GM18861 (cell line): ENCODE results near the gene OOSP3.
"Not testable (repeated sequence)": the region's sequence is repeated elsewhere in the genome, so short reads cannot be mapped to it uniquely, and the experiment has no call there.

Experiments used
- ATAC-seq: cut with Tn5 transposase; IDR thresholded peaks from one replicate; pipeline ENCODE4 v1.9.1; 2021; ENCODE audit not compliant: unreplicated experiment

Gene OOSP3

DNA sequence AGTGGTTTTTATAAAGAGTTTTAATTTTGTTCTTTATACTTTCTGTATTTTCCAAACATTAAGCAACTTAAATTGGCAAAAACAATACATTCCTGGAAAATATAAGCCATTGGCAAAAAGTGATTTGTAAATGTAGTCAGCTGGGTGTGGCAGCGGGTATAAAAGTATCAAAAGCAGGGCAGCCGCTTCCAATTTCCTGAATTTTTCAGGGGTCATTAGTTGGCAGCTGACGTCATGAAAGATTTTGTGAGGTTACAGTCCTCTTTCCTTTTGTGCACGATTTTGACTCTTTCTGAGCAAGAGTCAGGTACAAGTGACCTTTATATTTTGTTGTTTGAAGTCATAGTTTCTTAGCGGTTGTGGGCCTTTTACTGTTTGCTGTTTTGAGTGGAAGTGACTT, at the start of gene OOSP3:
Gene OOSP3 (plus strand): TSS at position 208 of the 400 bp plus-strand sequence. CDS start 27 bp downstream, at position 235.
- ATAC-seq = no peak

GRCh38 chr11:59829358-59829757, 49.2 kb upstream of the OOSP3 start:
- no peak for ATAC-seq

DNA sequence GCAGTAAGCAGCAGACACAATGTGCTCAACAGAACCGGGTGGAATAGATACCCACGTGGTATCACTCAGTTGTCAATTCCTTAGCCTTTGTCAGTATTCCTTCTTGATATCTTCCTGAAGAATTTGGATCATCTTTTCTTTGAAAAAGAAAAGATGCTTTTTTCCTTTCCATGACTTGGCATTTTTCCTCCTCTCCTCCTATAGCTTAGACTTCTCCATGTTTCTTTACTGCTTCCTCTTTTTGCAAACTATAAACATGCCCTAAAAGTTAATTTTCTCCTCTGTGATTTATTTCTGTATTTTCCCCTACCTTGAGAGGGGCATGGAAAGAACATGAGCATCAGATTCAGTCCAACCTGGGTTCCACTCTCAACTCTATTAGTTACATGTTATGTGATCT, 45.0 kb upstream of the OOSP3 start:
- no peak for ATAC-seq

DNA sequence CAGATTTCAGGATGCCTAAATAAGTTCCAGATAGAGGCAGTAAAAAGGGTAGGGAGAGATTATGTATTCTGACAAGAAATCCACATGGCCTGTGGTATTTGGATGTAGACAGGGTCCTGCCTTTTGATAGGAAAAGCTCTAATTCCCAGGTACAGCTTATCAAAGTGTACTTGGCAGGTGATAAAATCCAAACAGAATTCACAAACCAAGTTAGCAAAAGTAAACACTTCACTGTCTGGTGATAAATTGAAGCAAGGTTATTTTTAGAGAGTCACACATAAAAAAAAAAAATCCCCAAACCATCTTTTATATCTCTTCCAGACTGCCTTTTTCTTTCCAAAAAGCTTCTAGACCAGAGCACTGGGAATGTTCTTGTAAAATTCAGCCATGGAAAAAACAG, 39.0 kb upstream of the OOSP3 start:
- ATAC-seq = no peak

GRCh38 chr11:59841514-59841913, 37.1 kb upstream of the OOSP3 start:
- peak; percentile 89 for ATAC-seq

DNA sequence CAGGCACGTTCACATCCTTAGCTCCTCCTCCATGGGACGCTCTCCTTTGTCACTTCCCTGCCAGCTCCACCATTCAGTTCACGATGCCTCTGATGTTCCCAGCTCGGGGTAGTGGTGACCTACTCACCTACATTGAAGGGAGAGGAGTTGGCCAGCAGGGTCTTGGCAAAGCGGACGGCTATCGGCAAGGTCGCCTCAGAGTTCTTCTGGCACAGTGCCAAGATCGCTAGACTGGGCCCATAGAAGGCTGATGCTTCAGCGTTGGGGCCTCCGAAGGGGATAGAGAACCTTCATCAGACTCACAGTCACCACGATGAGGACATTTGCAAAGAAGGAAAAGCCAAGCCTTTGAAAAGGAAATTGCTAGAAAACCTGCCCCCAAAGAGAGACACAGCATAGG, 36.3 kb upstream of the OOSP3 start:
- ATAC-seq = no peak

- no peak for ATAC-seq
These were observed 33.2 kb upstream of the OOSP3 start, which contains the start of gene CBLIF for GRCh38 chr11:59845399-59845798. TSS of gene CBLIF (minus strand) at chr11:59845499. CDS start at chr11:59845453, 46 bp downstream.

GRCh38 chr11:59846556-59846955, 32.0 kb upstream of the OOSP3 start:
- no peak for ATAC-seq

GRCh38 chr11:59847626-59848025, 31.0 kb upstream of the OOSP3 start:
- ATAC-seq = no peak

GRCh38 chr11:59848439-59848838, 30.1 kb upstream of the OOSP3 start:
- not testable (repeated sequence) for ATAC-seq

- peak; percentile 82 for ATAC-seq
These were observed 29.5 kb upstream of the OOSP3 start for GRCh38 chr11:59849129-59849528.

DNA sequence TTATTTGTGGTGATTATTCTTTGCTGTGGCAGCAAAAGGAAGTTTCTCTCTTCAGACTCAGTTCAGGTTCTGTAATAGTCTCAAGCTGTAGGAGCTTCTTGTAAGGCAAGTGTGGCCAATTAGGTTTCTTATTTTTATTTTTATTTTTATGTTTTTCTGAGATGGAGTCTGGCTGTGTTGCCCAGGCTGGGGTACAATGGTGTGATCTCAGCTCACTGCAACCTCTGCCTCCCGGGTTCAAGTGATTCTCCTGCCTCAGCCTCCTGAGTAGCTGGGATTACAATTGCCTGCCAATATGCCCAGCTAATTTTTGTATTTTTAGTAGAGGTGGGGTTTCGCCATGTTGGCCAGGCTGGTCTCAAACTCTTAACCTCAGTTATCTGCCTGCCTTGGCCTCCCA, 29.0 kb upstream of the OOSP3 start:
- ATAC-seq = not testable (repeated sequence)

DNA sequence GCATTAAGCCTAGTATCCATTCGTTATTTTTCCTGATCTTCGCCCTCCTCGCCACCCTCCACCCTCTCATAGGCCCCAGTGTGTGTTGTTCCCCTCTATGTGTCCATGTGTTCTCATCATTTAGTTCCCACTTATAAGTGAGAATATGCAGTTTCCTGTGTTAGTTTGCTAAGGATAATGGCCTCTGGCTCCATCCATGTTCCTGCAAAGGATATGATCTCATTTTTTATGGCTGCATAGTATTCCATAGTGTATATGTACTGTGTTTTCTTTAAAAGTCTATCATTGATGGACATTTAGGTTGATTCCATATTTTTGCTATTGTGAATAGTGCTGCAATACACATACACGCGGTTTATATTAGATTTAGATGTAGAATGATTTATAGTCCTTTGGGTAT, 27.2 kb upstream of the OOSP3 start:
- ATAC-seq = not testable (repeated sequence)

DNA sequence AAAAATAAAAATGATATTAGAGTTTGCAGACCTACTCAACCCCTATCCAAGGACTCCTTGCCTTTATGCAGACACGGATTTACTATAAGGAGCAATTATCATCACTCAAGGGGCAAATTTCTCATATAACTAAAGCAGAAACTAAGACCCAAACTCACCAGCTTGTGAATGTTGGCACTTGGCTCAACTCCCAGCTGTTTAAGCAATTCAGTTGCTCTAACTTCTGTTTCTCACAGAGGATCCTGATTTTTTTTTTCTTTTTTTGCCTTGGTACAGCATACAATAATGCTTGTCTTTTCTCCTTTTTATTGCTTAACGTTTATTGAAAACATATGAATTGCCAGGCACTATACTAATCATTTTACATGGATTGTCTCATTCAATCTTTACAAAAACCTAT, 23.7 kb upstream of the OOSP3 start:
- no peak for ATAC-seq

DNA sequence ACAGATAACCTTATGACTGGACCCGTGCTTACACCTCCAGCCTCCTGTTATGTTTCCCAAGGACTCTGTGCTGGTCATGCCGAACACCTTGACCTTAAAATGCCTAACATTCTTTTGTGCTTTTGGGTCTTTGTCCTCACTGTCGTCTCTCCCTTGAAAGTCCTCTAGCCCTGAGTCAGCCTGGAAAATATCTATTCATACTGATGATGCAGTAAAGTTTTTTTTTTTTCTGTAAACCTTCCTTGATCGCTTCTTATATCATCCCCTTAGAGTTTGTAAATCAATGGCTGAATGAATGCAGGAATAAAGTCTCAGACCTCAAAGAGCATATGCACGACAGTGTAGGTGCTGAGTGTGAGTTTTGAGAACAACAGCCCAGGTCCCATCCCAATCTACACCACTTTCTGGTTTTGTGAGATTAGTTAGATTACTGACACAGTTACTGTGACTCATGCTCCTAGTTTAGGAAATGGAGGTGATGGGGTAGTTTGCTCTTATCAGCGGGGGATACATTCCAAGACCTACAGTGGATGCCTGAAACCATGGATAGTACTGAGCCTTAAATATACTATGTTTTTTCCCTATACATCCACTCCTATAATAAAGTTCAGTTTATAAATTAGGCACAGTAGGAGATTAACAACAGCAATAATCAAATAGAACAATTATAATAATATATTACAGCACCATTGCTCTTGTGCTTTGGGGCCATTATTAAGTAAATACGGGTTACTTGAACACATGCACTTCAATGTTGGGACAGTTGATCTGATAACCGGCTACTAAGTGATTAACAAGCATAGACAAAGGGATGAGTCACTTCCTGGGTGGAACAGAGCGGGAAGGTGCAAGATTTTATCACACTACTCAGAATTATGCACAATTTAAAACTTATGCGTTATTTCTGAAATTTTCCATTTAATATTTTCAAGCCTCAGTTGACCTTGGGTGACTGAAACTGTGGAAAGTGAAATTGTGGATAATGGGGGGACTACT, 20.8 kb upstream of the OOSP3 start:
- no peak for ATAC-seq

DNA sequence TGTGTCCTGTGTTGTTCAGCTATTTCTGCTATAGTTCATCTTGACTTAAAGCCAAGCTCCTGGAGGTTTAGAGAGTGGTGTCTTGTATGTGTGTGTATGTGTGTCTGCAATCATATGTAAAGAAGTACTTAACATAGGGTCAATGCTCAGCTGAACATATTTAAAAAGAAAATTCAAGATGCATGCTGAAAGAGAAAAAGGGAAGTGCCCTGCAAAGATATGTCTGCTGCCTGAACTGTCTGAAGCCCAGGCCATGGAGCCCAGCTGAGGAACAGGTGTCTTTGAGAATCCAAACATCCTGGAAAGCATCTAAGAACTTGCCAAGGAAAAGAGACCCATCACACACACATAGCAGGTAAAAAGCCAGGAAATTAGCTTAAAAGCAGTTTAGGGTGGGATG, 18.9 kb upstream of the OOSP3 start:
- no peak for ATAC-seq

GRCh38 chr11:59862252-59862651, 16.3 kb upstream of the OOSP3 start:
- no peak for ATAC-seq

DNA sequence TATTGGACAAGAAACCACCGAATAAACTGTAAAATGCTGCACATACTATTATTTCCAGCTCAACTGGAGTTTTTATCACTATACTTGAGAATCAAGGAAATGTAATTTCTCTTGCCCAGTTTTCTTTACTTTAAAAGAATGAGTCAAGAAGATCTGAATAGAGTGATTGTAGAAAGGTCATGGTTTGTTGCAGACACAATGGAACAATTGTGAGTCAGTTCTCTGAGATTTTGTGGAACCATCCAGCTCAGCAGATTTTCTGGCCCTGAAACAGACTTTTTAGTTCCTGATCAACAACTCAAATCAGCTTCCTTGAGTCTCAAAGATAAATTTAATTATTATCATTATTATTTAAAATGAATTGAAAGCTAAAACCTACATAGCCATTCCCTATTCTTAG, 13.6 kb upstream of the OOSP3 start:
- no peak for ATAC-seq

GRCh38 chr11:59866397-59866796, 12.2 kb upstream of the OOSP3 start, which contains the start of gene TCN1:
TSS of gene TCN1 (minus strand) at chr11:59866487. CDS start at chr11:59866470, 17 bp downstream.
- ATAC-seq = no peak

DNA sequence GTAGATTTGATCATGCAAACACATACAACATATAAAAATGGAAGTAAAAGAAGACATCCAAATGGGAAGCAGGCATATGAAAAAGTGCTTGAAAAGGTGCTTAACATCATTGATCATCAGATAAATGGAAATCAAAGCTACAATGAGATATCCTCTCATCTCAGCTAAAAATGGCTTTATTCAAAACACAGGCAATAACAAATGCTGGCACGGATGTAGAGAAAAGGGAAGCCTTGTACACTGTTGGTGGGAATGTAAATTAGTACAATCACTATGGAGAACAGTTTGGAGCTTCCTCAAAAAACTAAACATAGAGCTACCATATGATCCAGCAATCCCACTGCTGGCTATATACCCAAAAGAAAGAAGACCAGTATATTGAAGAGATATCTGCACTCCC, 11.7 kb upstream of the OOSP3 start:
- ATAC-seq = no peak

DNA sequence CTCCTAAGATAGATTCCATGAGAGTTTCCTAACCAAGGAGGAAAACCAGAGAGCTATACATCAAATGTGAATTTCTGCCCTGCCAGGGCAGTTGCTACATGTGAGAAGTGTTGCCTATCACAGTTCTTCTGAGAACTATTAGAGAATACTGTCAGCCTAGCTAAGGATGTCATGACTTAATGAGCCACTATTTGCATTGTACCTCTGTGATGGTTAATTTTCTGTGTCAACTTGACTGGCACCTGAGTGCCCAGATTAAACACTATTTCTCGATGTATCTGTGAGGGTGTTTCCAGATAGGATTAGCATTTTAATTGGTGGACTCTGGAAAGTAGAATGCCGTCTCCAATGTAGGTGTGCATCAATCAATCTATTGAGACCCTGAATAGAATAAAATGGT, 10.6 kb upstream of the OOSP3 start:
- no peak for ATAC-seq

DNA sequence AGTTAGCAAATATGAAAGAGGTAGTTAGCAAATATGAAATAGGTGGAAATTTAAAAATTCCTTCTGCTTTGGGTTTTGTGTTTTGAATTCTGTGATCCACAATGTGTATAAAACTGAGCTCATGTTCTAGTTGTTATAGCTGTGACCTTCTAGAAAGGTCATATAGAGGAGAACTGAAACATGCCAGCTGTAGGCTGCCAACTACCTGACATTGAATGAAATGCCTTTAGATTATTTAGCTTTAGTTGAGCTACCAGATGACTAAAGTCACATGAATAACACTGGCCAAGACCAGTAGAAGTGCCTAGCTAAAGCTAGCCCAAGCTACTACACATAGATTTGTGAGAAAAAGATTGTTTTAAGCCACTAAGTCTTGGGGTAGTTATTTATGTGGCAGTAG, 6.5 kb upstream of the OOSP3 start:
- ATAC-seq = no peak
